Thyroid gland (tissue), 4 donors: ENCODE results near the gene NFKBIB. TPM values are rescaled to one million over a fixed set of nuclear protein-coding genes. Genes with fewer than 3 reads are reported as not detected.
A peak's percentile ranks its signal among the peaks of the same experiment; 100 is the strongest.

Experiments
- DNase-seq, 2 donors: peaks; one replicate each; pipeline ENCODE4 v3.0.0-alpha.2; 2019
- H3K27ac ChIP-seq, 3 donors: fragments of 200-600 bp; sonication (generic); 1 replicate in 2 of 3; 2 replicates in 1 of 3; pipeline ENCODE4 v1.5.1; 2016 to 2019; ENCODE audit warnings: mild to moderate bottlenecking in 1 of 3, moderate library complexity in 1 of 3
- H3K27me3 ChIP-seq: fragments of 200-600 bp; sonication (generic); one replicate; pipeline ENCODE4 v1.5.1; 2019
- H3K36me3 ChIP-seq, 2 donors: fragments of 200-600 bp; sonication (generic); one replicate each; pipeline ENCODE4 v1.5.1; 2016 to 2019
- H3K4me1 ChIP-seq, 2 donors: fragments of 200-600 bp; sonication (generic); one replicate each; pipeline ENCODE4 v1.5.1; 2017 to 2019
- H3K4me3 ChIP-seq, 3 donors: fragments of 200-600 bp; sonication (generic); replicated peaks in 1 of 3; 1 replicate in 2 of 3; 2 replicates in 1 of 3; pipeline ENCODE4 v1.5.1; 2016; ENCODE audit warnings: mild to moderate bottlenecking in 1 of 3
- H3K9me3 ChIP-seq: fragments of 200-600 bp; sonication (generic); one replicate; pipeline ENCODE4 v1.5.1; 2017
- POLR2A ChIP-seq, 2 donors: fragments of 450-650 bp; IDR thresholded peaks; one replicate each; pipeline ENCODE4 v1.6.1; 2017; ENCODE audit warnings: antibody characterized with exemption in 2 of 2, mild to moderate bottlenecking in 2 of 2, moderate library complexity in 1 of 2
- WGBS, 2 donors: methylation state at CpG; one replicate each; pipeline ENCODE4 v1.1.5; 2017; 5-methylcytosine and 5-hydroxymethylcytosine counted together
- intact Hi-C: fragments of 100-400 bp; cut with DNase I; formaldehyde crosslinking; loops from one replicate; pipeline ENCODE4 v1.15.1; 2023
- total RNA-seq, 4 donors: library from RNA; depleted of rRNA; stranded (reverse); fragments of >200 nt; gene quantifications; one replicate each; pipeline ENCODE4 v1.2.3, GENCODE V29; 2016
- TF ChIP-seq, protein P1 (sequence below), 6 experiments: fragments of 200-600 bp in 3 of 6; fragments of 450-650 bp in 3 of 6; sonication (generic) in 3 of 6; IDR thresholded peaks; one replicate each; pipeline ENCODE4 v1.5.1; 2016 to 2019; ENCODE audit warnings: antibody characterized with exemption in 6 of 6, mild to moderate bottlenecking in 2 of 6, inconsistent platforms in 1 of 6, moderate library complexity in 1 of 6

Gene NFKBIB
- total RNA-seq, 4 donors from 2014 or later = 18.6 to 23.7 (median 21.2) TPM

GRCh38 chr19:38900202-38900629 lies 447 bp downstream of the NFKBIB start:
- peaks cover 17 to 22% of the 10 kb centered on the region in 2 donors for H3K4me1 ChIP-seq
- H3K4me3 ChIP-seq = peak overlapping the region; percentile 86 to 92 (median 89)
- no peak for TF ChIP-seq POLR2A (IDR thresholded peaks at IDR 0.05)
- TF ChIP-seq, protein P1, sequence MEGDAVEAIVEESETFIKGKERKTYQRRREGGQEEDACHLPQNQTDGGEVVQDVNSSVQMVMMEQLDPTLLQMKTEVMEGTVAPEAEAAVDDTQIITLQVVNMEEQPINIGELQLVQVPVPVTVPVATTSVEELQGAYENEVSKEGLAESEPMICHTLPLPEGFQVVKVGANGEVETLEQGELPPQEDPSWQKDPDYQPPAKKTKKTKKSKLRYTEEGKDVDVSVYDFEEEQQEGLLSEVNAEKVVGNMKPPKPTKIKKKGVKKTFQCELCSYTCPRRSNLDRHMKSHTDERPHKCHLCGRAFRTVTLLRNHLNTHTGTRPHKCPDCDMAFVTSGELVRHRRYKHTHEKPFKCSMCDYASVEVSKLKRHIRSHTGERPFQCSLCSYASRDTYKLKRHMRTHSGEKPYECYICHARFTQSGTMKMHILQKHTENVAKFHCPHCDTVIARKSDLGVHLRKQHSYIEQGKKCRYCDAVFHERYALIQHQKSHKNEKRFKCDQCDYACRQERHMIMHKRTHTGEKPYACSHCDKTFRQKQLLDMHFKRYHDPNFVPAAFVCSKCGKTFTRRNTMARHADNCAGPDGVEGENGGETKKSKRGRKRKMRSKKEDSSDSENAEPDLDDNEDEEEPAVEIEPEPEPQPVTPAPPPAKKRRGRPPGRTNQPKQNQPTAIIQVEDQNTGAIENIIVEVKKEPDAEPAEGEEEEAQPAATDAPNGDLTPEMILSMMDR (IDR thresholded peaks at IDR 0.05) = no peak
- 5 to 6% methylated on average over 8 of the region's 8 CpGs for WGBS, 2 donors
- no peaks in the 10 kb centered on the region for H3K9me3 ChIP-seq
- H3K36me3 ChIP-seq = peaks cover 3% of the 10 kb centered on the region in 2 donors
- peak overlapping the region; percentile 66 to 87 (median 81) for H3K27ac ChIP-seq
- no peak for DNase-seq
- no peaks in the 10 kb centered on the region for H3K27me3 ChIP-seq
- intact Hi-C loops = no loop called here

GRCh38 chr19:38900743-38901190 lies 998 bp downstream of the NFKBIB start:
- H3K4me3 ChIP-seq = peak overlapping the region in 1 of 3 donors; percentile 92
- TF ChIP-seq, protein P1 (IDR thresholded peaks at IDR 0.05) = no peak
- TF ChIP-seq POLR2A (IDR thresholded peaks at IDR 0.05) = no peak
- intact Hi-C loops = no loop called here
- no peak for DNase-seq
- H3K4me1 ChIP-seq = peaks cover 17 to 22% of the 10 kb centered on the region in 2 donors
- no peaks in the 10 kb centered on the region for H3K27me3 ChIP-seq
- H3K36me3 ChIP-seq = peaks cover 7 to 8% of the 10 kb centered on the region in 2 donors
- no peak overlapping the region for H3K27ac ChIP-seq
- 20 to 21% methylated on average over 3 of the region's 3 CpGs for WGBS, 2 donors
- no peaks in the 10 kb centered on the region for H3K9me3 ChIP-seq

GRCh38 chr19:38901683-38902082 lies 1.9 kb downstream of the NFKBIB start:
- Histone ChIP-seq H3K4me1 (peaks cover 17 to 22% of the 10 kb centered on the region in 2 donors), H3K9me3 (no peaks in the 10 kb centered on the region), H3K4me3 (no peak overlapping the region), H3K27me3 (no peaks in the 10 kb centered on the region), H3K36me3 (peaks cover 8% of the 10 kb centered on the region in 2 donors), H3K27ac (no peak overlapping the region)
- no peak for DNase-seq
- intact Hi-C loops = no loop called here
- TF ChIP-seq, protein P1 (IDR thresholded peaks at IDR 0.05) = no peak
- no peak for TF ChIP-seq POLR2A (IDR thresholded peaks at IDR 0.05)
- 87 to 100% methylated on average over 1 of the region's 1 CpG for WGBS, 2 donors

DNA sequence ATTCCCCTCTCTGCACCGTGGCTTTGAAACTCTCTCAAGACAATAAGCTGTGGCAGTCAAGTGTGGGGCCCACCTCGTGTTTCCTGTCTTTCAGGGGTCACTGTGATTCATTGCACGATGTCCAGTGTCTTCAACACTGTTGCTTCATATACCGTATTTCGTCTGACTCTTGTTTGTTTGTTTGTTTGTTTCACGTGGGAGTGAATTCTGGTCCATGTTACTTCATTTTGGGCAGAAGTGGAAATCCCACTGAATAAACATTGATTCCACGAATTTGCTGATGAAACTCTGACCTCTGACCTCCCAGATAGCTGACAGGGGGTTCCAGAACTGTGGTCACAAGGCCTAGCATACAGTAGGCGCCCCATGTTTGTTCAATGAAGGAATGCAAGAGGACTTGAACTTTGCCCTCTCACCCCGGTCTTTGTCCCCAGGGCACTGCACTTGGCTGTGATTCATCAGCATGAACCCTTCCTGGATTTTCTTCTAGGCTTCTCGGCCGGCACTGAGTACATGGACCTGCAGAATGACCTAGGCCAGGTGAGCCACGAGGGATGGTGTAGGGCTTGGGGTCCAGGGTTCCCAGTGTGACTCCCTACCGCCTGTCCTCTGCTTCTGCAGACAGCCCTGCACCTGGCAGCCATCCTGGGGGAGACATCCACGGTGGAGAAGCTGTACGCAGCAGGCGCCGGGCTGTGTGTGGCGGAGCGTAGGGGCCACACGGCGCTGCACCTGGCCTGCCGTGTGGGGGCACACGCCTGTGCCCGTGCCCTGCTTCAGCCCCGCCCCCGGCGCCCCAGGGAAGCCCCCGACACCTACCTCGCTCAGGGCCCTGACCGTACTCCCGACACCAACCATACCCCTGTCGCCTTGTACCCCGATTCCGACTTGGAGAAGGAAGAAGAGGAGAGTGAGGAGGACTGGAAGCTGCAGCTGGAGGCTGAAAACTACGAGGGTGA lies 5.1 kb downstream of the NFKBIB start:
- H3K27ac ChIP-seq = no peak overlapping the region
- no peaks in the 10 kb centered on the region for H3K27me3 ChIP-seq
- no peak for TF ChIP-seq POLR2A (IDR thresholded peaks at IDR 0.05)
- TF ChIP-seq, protein P1 (IDR thresholded peaks at IDR 0.05) = no peak
- H3K36me3 ChIP-seq = peaks cover 8 to 19% of the 10 kb centered on the region in 2 donors
- peaks cover 8% of the 10 kb centered on the region in 2 donors for H3K4me1 ChIP-seq
- no peak overlapping the region for H3K4me3 ChIP-seq
- no peaks in the 10 kb centered on the region for H3K9me3 ChIP-seq
- 91% methylated on average over 32 to 35 of the region's 35 CpGs for WGBS, 2 donors
- intact Hi-C loops = no loop called here
- no peak for DNase-seq

- no peak overlapping the region for H3K4me3 ChIP-seq
- no peak overlapping the region for H3K27ac ChIP-seq
- DNase-seq = no peak
- H3K36me3 ChIP-seq = peaks cover 8 to 19% of the 10 kb centered on the region in 2 donors
- H3K27me3 ChIP-seq = no peaks in the 10 kb centered on the region
- TF ChIP-seq, protein P1 (IDR thresholded peaks at IDR 0.05) = no peak
- TF ChIP-seq POLR2A (IDR thresholded peaks at IDR 0.05) = no peak
- intact Hi-C loops = no loop called here
- WGBS, 2 donors = 94 to 96% methylated on average over 2 to 4 of the region's 4 CpGs
- H3K9me3 ChIP-seq = no peaks in the 10 kb centered on the region
- H3K4me1 ChIP-seq = peaks cover 3 to 6% of the 10 kb centered on the region in 2 donors
Observed at GRCh38 chr19:38905620-38906019, 5.9 kb downstream of the NFKBIB start.
